GM12878 (cell line): ENCODE data around the gene FGR. TPM values are rescaled to one million over a fixed set of nuclear protein-coding genes. Genes with fewer than 3 reads are reported as not detected.
A peak's percentile ranks its signal among the peaks of the same experiment; 100 is the strongest.

Experiments used
- ASH2L ChIP-seq: fragments of 300-600, 200-600 bp; sonication (generic); IDR thresholded peaks from 2 replicates; pipeline ENCODE4 v1.6.1; 2017; ENCODE audit warnings: low read depth, mild to moderate bottlenecking, borderline replicate concordance
- CBX5 ChIP-seq: sonication (generic); IDR thresholded peaks from 2 replicates; pipeline ENCODE4 v1.6.1; 2016; ENCODE audit warnings: low read depth, moderate library complexity, mild to moderate bottlenecking, inconsistent platforms
- DPF2 ChIP-seq: fragments of 450-650 bp; IDR thresholded peaks from 2 replicates; pipeline ENCODE4 v1.6.1; 2017; ENCODE audit warnings: mild to moderate bottlenecking
- EGR1 ChIP-seq, 2 experiments: IDR thresholded peaks; 1 replicate in 1 of 2; 2 replicates in 1 of 2; pipeline ENCODE4 v1.6.1; 2011 to 2012; ENCODE audit warnings: low read depth in 2 of 2, low read length in 2 of 2, borderline replicate concordance in 1 of 2, mild to moderate bottlenecking in 1 of 2, moderate library complexity in 1 of 2
- IKZF2 ChIP-seq, 2 experiments: fragments of 450-650 bp; IDR thresholded peaks; 2 replicates each; pipeline ENCODE4 v1.6.1; 2017; ENCODE audit warnings: mild to moderate bottlenecking in 2 of 2, moderate library complexity in 2 of 2
- MEF2A ChIP-seq: IDR thresholded peaks from 2 replicates; pipeline ENCODE4 v1.6.1; 2011; ENCODE audit warnings: low read depth, mild to moderate bottlenecking, low read length, moderate library complexity; ENCODE audit not compliant: insufficient read depth
- MEF2B ChIP-seq: fragments of 450-650 bp; IDR thresholded peaks from 2 replicates; pipeline ENCODE4 v1.6.1; 2018; ENCODE audit warnings: mild to moderate bottlenecking, moderate library complexity; ENCODE audit not compliant: partially characterized antibody, poor library complexity, severe bottlenecking
- NFYB ChIP-seq: IDR thresholded peaks from 2 replicates; pipeline ENCODE4 v1.6.1; 2011; ENCODE audit warnings: low read depth, mild to moderate bottlenecking, low read length, improper control_type of control experiment, moderate library complexity; ENCODE audit not compliant: insufficient read depth
- RBBP5 ChIP-seq: fragments of 200-600 bp; sonication (generic); conservative IDR thresholded peaks from 2 replicates; pipeline ENCODE4 v1.6.1; 2016
- RELA ChIP-seq: fragments of 450-650 bp; IDR thresholded peaks from 2 replicates; pipeline ENCODE4 v1.8.0; 2014; ENCODE audit warnings: borderline replicate concordance; ENCODE audit not compliant: partially characterized antibody
- SMARCA5 ChIP-seq: fragments of 450-650 bp; IDR thresholded peaks from 2 replicates; pipeline ENCODE4 v1.6.1; 2017; ENCODE audit warnings: mild to moderate bottlenecking
- SMC3 ChIP-seq: IDR thresholded peaks from 2 replicates; pipeline ENCODE4 v1.6.1; 2011; ENCODE audit warnings: low read length, improper control_type of control experiment, borderline replicate concordance
- SRF ChIP-seq, 2 experiments: IDR thresholded peaks; 2 replicates each; pipeline ENCODE4 v1.6.1; 2011; ENCODE audit warnings: low read depth in 2 of 2, low read length in 2 of 2, mild to moderate bottlenecking in 1 of 2, moderate library complexity in 1 of 2
- ZBED1 ChIP-seq: IDR thresholded peaks from 2 replicates; pipeline ENCODE4 v1.6.1; 2016; ENCODE audit warnings: borderline replicate concordance
- ZNF274 ChIP-seq: IDR thresholded peaks from one replicate; pipeline ENCODE4 v1.8.0; 2011; ENCODE audit not compliant: insufficient read length, insufficient read depth
- ZSCAN29 ChIP-seq: fragments of 450-650 bp; IDR thresholded peaks from 2 replicates; pipeline ENCODE4 v1.6.1; 2017; ENCODE audit warnings: mild to moderate bottlenecking, moderate library complexity
- polyA plus RNA-seq, 11 experiments: library from polyadenylated mRNA; depleted of rRNA in 4 of 11; unstranded in 6 of 11; stranded (reverse) in 5 of 11; fragments of >200 nt; fragmentation: Nextera tagmentation in 4 of 11; fragmentation: Illumina TruSeq in 1 of 11; extraction: Ambion mirVana in 4 of 11; extraction: Trizol in 1 of 11; gene quantifications; 1 replicate in 1 of 11; 2 replicates in 10 of 11; pipeline versions ENCODE4 v1.2.1 to v1.2.3, GENCODE V29; 2011 to 2016; ENCODE audit warnings: inconsistent platforms in 2 of 11, missing spikeins in 2 of 11, low read depth in 1 of 11
- total RNA-seq, 4 experiments: library from RNA; depleted of rRNA in 3 of 4; stranded (reverse); fragments of >200 nt in 3 of 4; fragmentation: Illumina TruSeq in 1 of 4; extraction: Trizol in 1 of 4; gene quantifications; 2 replicates each; pipeline versions ENCODE4 v1.2.1 to v1.2.3, GENCODE V29; 2013 to 2021
- TF ChIP-seq, protein P1 (sequence below): fragments of 450-650 bp; IDR thresholded peaks from 2 replicates; pipeline ENCODE4 v1.6.1; 2017; ENCODE audit warnings: low read depth, mild to moderate bottlenecking, moderate library complexity
- TF ChIP-seq, protein P2 (sequence below): fragments of 450-650 bp; IDR thresholded peaks from 2 replicates; pipeline ENCODE4 v1.6.1; 2017; ENCODE audit warnings: mild to moderate bottlenecking, moderate library complexity
- TF ChIP-seq, protein P3 (sequence below): fragments of 450-650 bp; IDR thresholded peaks from 2 replicates; pipeline ENCODE4 v1.6.1; 2017; ENCODE audit warnings: mild to moderate bottlenecking, moderate library complexity
- TF ChIP-seq, protein P4 (sequence below): IDR thresholded peaks from 2 replicates; pipeline ENCODE4 v1.6.1; 2011; ENCODE audit warnings: low read depth, low read length, improper control_type of control experiment, borderline replicate concordance

Gene FGR
- total and polyA plus RNA-seq, 10 of the 15 experiments (the other 5 are each of a cell fraction or from before 2014, with no cell fraction given) = 10.9 to 193 (median 74.7) TPM

DNA sequence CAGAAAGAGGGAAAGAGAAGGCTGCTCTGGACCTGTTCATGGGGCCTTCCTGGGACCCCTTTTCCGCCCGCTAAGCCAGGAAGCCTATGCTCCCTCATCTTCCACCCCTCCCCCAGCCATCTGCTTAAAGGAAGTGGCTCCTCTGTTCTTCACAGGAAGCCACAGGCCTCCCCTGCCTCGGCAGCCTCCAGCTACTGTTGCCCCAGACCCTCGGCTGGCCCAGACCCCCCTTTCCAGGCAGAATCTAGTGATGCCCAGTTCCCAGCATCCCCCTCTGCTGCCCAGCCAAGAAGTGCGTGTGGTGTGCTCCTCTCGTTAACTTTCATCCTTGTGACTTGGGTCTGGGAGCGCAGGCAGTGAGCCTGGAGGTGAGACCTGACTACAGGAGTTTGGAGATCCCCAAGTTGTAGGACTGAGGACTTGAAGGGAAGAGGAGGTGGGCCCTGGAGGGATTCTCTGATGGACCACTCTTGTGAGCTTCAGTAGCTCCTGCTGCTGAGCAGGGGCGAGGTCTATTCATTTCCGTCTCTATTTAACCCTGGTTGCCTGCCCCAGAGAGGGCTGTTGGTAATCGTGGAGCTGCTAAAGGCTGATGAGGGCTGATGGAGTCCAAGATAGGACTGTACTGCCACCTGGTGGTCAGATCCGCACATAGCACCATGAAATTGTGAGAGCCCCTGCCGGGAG is 27.9 kb upstream of the FGR start (continued):
- no peak for TF ChIP-seq ZSCAN29
- no peak for TF ChIP-seq NFYB
- peak; percentile 59 for TF ChIP-seq MEF2B
- peak; percentile 12; the same call in 1 of the 2 replicates for TF ChIP-seq ZBED1
- no peak for TF ChIP-seq ASH2L
- TF ChIP-seq, protein P1, sequence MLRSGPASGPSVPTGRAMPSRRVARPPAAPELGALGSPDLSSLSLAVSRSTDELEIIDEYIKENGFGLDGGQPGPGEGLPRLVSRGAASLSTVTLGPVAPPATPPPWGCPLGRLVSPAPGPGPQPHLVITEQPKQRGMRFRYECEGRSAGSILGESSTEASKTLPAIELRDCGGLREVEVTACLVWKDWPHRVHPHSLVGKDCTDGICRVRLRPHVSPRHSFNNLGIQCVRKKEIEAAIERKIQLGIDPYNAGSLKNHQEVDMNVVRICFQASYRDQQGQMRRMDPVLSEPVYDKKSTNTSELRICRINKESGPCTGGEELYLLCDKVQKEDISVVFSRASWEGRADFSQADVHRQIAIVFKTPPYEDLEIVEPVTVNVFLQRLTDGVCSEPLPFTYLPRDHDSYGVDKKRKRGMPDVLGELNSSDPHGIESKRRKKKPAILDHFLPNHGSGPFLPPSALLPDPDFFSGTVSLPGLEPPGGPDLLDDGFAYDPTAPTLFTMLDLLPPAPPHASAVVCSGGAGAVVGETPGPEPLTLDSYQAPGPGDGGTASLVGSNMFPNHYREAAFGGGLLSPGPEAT = peak; percentile 53
- TF ChIP-seq SRF (IDR thresholded peaks at IDR 0.05; ENCODE audit: low read depth in 2 of 2, low read length in 2 of 2) = no peak
- TF ChIP-seq, protein P2, sequence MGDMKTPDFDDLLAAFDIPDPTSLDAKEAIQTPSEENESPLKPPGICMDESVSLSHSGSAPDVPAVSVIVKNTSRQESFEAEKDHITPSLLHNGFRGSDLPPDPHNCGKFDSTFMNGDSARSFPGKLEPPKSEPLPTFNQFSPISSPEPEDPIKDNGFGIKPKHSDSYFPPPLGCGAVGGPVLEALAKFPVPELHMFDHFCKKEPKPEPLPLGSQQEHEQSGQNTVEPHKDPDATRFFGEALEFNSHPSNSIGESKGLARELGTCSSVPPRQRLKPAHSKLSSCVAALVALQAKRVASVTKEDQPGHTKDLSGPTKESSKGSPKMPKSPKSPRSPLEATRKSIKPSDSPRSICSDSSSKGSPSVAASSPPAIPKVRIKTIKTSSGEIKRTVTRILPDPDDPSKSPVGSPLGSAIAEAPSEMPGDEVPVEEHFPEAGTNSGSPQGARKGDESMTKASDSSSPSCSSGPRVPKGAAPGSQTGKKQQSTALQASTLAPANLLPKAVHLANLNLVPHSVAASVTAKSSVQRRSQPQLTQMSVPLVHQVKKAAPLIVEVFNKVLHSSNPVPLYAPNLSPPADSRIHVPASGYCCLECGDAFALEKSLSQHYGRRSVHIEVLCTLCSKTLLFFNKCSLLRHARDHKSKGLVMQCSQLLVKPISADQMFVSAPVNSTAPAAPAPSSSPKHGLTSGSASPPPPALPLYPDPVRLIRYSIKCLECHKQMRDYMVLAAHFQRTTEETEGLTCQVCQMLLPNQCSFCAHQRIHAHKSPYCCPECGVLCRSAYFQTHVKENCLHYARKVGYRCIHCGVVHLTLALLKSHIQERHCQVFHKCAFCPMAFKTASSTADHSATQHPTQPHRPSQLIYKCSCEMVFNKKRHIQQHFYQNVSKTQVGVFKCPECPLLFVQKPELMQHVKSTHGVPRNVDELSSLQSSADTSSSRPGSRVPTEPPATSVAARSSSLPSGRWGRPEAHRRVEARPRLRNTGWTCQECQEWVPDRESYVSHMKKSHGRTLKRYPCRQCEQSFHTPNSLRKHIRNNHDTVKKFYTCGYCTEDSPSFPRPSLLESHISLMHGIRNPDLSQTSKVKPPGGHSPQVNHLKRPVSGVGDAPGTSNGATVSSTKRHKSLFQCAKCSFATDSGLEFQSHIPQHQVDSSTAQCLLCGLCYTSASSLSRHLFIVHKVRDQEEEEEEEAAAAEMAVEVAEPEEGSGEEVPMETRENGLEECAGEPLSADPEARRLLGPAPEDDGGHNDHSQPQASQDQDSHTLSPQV = peak; percentile 39; the same call in 1 of the 2 replicates
- TF ChIP-seq, protein P3, sequence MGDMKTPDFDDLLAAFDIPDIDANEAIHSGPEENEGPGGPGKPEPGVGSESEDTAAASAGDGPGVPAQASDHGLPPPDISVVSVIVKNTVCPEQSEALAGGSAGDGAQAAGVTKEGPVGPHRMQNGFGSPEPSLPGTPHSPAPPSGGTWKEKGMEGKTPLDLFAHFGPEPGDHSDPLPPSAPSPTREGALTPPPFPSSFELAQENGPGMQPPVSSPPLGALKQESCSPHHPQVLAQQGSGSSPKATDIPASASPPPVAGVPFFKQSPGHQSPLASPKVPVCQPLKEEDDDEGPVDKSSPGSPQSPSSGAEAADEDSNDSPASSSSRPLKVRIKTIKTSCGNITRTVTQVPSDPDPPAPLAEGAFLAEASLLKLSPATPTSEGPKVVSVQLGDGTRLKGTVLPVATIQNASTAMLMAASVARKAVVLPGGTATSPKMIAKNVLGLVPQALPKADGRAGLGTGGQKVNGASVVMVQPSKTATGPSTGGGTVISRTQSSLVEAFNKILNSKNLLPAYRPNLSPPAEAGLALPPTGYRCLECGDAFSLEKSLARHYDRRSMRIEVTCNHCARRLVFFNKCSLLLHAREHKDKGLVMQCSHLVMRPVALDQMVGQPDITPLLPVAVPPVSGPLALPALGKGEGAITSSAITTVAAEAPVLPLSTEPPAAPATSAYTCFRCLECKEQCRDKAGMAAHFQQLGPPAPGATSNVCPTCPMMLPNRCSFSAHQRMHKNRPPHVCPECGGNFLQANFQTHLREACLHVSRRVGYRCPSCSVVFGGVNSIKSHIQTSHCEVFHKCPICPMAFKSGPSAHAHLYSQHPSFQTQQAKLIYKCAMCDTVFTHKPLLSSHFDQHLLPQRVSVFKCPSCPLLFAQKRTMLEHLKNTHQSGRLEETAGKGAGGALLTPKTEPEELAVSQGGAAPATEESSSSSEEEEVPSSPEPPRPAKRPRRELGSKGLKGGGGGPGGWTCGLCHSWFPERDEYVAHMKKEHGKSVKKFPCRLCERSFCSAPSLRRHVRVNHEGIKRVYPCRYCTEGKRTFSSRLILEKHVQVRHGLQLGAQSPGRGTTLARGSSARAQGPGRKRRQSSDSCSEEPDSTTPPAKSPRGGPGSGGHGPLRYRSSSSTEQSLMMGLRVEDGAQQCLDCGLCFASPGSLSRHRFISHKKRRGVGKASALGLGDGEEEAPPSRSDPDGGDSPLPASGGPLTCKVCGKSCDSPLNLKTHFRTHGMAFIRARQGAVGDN = peak; percentile 96
- TF ChIP-seq CBX5 = no peak
- TF ChIP-seq RELA = no peak
- peak; percentile 83 for TF ChIP-seq DPF2
- TF ChIP-seq RBBP5 = no peak
- peak; percentile 88; the same call in 1 of the 2 replicates for TF ChIP-seq SMARCA5
- TF ChIP-seq SMC3 = peak; percentile 98
- peak; percentile 69 to 71 for TF ChIP-seq IKZF2 (IDR thresholded peaks at IDR 0.05)
- TF ChIP-seq EGR1 (IDR thresholded peaks at IDR 0.05; ENCODE audit: borderline replicate concordance in 1 of 2, low read depth in 2 of 2, low read length in 2 of 2) = no peak
- TF ChIP-seq MEF2A = 0 out of 2 replicates have a peak, but pooled peaks have one; percentile 4
- TF ChIP-seq ZNF274 = no peak
- TF ChIP-seq, protein P4, sequence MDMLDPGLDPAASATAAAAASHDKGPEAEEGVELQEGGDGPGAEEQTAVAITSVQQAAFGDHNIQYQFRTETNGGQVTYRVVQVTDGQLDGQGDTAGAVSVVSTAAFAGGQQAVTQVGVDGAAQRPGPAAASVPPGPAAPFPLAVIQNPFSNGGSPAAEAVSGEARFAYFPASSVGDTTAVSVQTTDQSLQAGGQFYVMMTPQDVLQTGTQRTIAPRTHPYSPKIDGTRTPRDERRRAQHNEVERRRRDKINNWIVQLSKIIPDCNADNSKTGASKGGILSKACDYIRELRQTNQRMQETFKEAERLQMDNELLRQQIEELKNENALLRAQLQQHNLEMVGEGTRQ = no peak
